ENCODE data around the gene CCNG1. TPM values are rescaled to one million over a fixed set of nuclear protein-coding genes. Genes with fewer than 3 reads are reported as not detected.

CCNG1 gene
- total RNA-seq, 1 donor from 2014 or later: 229 TPM

GRCh38 chr5:163436515-163436914, 880 bp upstream of the CCNG1 start:
- H3K4me1 Mint-ChIP-seq: peaks cover 44% of the 10 kb centered on the region
- TF ChIP-seq, protein P1, sequence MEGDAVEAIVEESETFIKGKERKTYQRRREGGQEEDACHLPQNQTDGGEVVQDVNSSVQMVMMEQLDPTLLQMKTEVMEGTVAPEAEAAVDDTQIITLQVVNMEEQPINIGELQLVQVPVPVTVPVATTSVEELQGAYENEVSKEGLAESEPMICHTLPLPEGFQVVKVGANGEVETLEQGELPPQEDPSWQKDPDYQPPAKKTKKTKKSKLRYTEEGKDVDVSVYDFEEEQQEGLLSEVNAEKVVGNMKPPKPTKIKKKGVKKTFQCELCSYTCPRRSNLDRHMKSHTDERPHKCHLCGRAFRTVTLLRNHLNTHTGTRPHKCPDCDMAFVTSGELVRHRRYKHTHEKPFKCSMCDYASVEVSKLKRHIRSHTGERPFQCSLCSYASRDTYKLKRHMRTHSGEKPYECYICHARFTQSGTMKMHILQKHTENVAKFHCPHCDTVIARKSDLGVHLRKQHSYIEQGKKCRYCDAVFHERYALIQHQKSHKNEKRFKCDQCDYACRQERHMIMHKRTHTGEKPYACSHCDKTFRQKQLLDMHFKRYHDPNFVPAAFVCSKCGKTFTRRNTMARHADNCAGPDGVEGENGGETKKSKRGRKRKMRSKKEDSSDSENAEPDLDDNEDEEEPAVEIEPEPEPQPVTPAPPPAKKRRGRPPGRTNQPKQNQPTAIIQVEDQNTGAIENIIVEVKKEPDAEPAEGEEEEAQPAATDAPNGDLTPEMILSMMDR (IDR thresholded peaks at IDR 0.05; ENCODE audit: unreplicated experiment): no peak
- no peak for DNase-seq (ENCODE audit: low spot score in 2 of 2, unreplicated experiment in 2 of 2)
- peaks cover 7% of the 10 kb centered on the region for H3K36me3 Mint-ChIP-seq
- no peaks in the 10 kb centered on the region for H3K9me3 Mint-ChIP-seq
- H3K27me3 Mint-ChIP-seq (ENCODE audit: low read depth): no peaks in the 10 kb centered on the region
- H3K27ac Mint-ChIP-seq: peak overlapping the region; percentile 96
- peak overlapping the region; percentile 87 for H3K4me3 Mint-ChIP-seq

- TF ChIP-seq, protein P1 (IDR thresholded peaks at IDR 0.05; ENCODE audit: unreplicated experiment): no peak
- peaks cover 44% of the 10 kb centered on the region for H3K4me1 Mint-ChIP-seq
- H3K4me3 Mint-ChIP-seq: peak overlapping the region; percentile 87
- H3K9me3 Mint-ChIP-seq: no peaks in the 10 kb centered on the region
- peak overlapping the region; percentile 96 for H3K27ac Mint-ChIP-seq
- H3K27me3 Mint-ChIP-seq (ENCODE audit: low read depth): no peaks in the 10 kb centered on the region
- H3K36me3 Mint-ChIP-seq: peaks cover 7% of the 10 kb centered on the region
- no peak for DNase-seq (ENCODE audit: low spot score in 2 of 2, unreplicated experiment in 2 of 2)
Observed at GRCh38 chr5:163437011-163437308, 435 bp upstream of the CCNG1 start.

- peaks cover 13% of the 10 kb centered on the region for H3K36me3 Mint-ChIP-seq
- TF ChIP-seq, protein P1 (IDR thresholded peaks at IDR 0.05; ENCODE audit: unreplicated experiment): no peak
- H3K4me1 Mint-ChIP-seq: peaks cover 44% of the 10 kb centered on the region
- peak overlapping the region; percentile 87 for H3K4me3 Mint-ChIP-seq
- no peak for DNase-seq (ENCODE audit: low spot score in 2 of 2, unreplicated experiment in 2 of 2)
- no peaks in the 10 kb centered on the region for H3K9me3 Mint-ChIP-seq
- peak overlapping the region; percentile 96 for H3K27ac Mint-ChIP-seq
- no peaks in the 10 kb centered on the region for H3K27me3 Mint-ChIP-seq (ENCODE audit: low read depth)
Observed at GRCh38 chr5:163439092-163439425, 1.7 kb downstream of the CCNG1 start.

DNA sequence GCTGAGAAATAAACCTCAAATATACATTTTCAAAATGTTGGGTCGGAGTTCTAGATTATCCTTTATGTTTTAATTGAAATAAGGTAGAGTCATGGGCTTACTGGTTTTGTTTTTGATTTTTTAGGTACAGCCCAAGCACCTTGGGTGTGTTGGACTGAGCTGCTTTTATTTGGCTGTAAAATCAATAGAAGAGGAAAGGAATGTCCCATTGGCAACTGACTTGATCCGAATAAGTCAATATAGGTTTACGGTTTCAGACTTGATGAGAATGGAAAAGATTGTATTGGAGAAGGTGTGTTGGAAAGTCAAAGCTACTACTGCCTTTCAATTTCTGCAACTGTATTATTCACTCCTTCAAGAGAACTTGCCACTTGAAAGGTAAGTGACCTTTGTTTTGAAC, 3.6 kb downstream of the CCNG1 start:
- H3K27me3 Mint-ChIP-seq (ENCODE audit: low read depth): no peaks in the 10 kb centered on the region
- H3K4me3 Mint-ChIP-seq: no peak overlapping the region
- H3K27ac Mint-ChIP-seq: no peak overlapping the region
- no peaks in the 10 kb centered on the region for H3K9me3 Mint-ChIP-seq
- H3K36me3 Mint-ChIP-seq: peaks cover 17% of the 10 kb centered on the region
- peaks cover 35% of the 10 kb centered on the region for H3K4me1 Mint-ChIP-seq
- TF ChIP-seq, protein P1 (IDR thresholded peaks at IDR 0.05; ENCODE audit: unreplicated experiment): no peak
- DNase-seq (ENCODE audit: low spot score in 2 of 2, unreplicated experiment in 2 of 2): no peak

GRCh38 chr5:163444526-163444925, 7.1 kb downstream of the CCNG1 start:
- TF ChIP-seq, protein P1 (IDR thresholded peaks at IDR 0.05; ENCODE audit: unreplicated experiment): no peak
- Mint-ChIP-seq H3K9me3 (peaks cover 16% of the 10 kb centered on the region), H3K27me3 (ENCODE audit: low read depth) (no peaks in the 10 kb centered on the region), H3K36me3 (peaks cover 49% of the 10 kb centered on the region), H3K4me1 (peaks cover 16% of the 10 kb centered on the region), H3K27ac (no peak overlapping the region), H3K4me3 (no peak overlapping the region)
- DNase-seq (ENCODE audit: low spot score in 2 of 2, unreplicated experiment in 2 of 2): no peak

GRCh38 chr5:163445345-163445744, 8.0 kb downstream of the CCNG1 start:
- Mint-ChIP-seq H3K27me3 (ENCODE audit: low read depth) (no peaks in the 10 kb centered on the region), H3K36me3 (peaks cover 53% of the 10 kb centered on the region), H3K4me1 (peaks cover 9% of the 10 kb centered on the region), H3K4me3 (no peak overlapping the region), H3K27ac (no peak overlapping the region), H3K9me3 (peaks cover 16% of the 10 kb centered on the region)
- no peak for DNase-seq (ENCODE audit: low spot score in 2 of 2, unreplicated experiment in 2 of 2)
- TF ChIP-seq, protein P1 (IDR thresholded peaks at IDR 0.05; ENCODE audit: unreplicated experiment): no peak

Data from mesothelial cell of epicardium (in vitro differentiated cells).